HEK293 (cell line): ENCODE measurements around the gene SEZ6L.

Experiments used
- CTCF ChIA-PET: fragments of 350-600 bp; formaldehyde crosslinking; extraction: SDS; loops from one replicate; lab custom pipeline; 2021; ENCODE audit warnings: antibody characterized with exemption; lab: Yijun Ruan, JAX
- POLR2A ChIA-PET: fragments of 300-600 bp; formaldehyde crosslinking; extraction: SDS; loops from one replicate; lab custom pipeline; 2020; ENCODE audit warnings: antibody characterized with exemption, inconsistent platforms; lab: Yijun Ruan, JAX
- H3K27ac ChIP-seq: fragments of 200-500 bp; sonication (Bioruptor generic); 2 replicates; pipeline ENCODE4 v1.5.1; 2014; ENCODE audit warnings: low read depth, low read length, control low read depth, inconsistent platforms; ENCODE audit errors: extremely low read depth
- H3K36me3 ChIP-seq, 2 experiments: fragments of 200-500 bp in 1 of 2; sonication (Bioruptor generic) in 1 of 2; 1 replicate in 1 of 2; 2 replicates in 1 of 2; pipeline ENCODE4 v1.5.1; 2014 to 2017; ENCODE audit warnings: inconsistent platforms in 2 of 2, low read length in 2 of 2; ENCODE audit not compliant: control insufficient read depth in 2 of 2, insufficient read depth in 1 of 2
- H3K4me1 ChIP-seq: fragments of 200-500 bp; sonication (Bioruptor generic); 2 replicates; pipeline ENCODE4 v1.5.1; 2014; ENCODE audit warnings: mild to moderate bottlenecking, low read length, inconsistent platforms; ENCODE audit not compliant: control insufficient read depth, insufficient read depth
- H3K4me3 ChIP-seq: 2 replicates; pipeline ENCODE4 v1.5.1; 2011; ENCODE audit warnings: low read depth, mild to moderate bottlenecking, control low read depth, low read length, moderate library complexity
- H3K9me3 ChIP-seq: fragments of 200-500 bp; sonication (Bioruptor generic); 2 replicates; pipeline ENCODE4 v1.5.1; 2014; ENCODE audit warnings: low read depth, low read length, inconsistent platforms; ENCODE audit not compliant: control insufficient read depth, insufficient read depth
- HOXA7 ChIP-seq: sonication (generic); formaldehyde crosslinking; IDR thresholded peaks from 2 replicates; pipeline ENCODE4 v1.8.1; 2022; ENCODE audit warnings: missing genetic modification reagents, borderline replicate concordance
- HOXC10 ChIP-seq: sonication (generic); formaldehyde crosslinking; IDR thresholded peaks from 2 replicates; pipeline ENCODE4 v1.8.1; 2023; ENCODE audit warnings: mild to moderate bottlenecking, missing genetic modification reagents
- PRDM2 ChIP-seq: fragments of 450-650 bp; formaldehyde crosslinking; IDR thresholded peaks from 2 replicates; pipeline ENCODE4 v1.5.1; 2016; ENCODE audit warnings: missing biosample characterization, missing genetic modification characterization, borderline replicate concordance
- REPIN1 ChIP-seq: fragments of 450-650 bp; formaldehyde crosslinking; IDR thresholded peaks from 2 replicates; pipeline ENCODE4 v1.5.1; 2017; ENCODE audit warnings: missing biosample characterization, missing genetic modification characterization, low read depth
- SCRT2 ChIP-seq: fragments of 450-650 bp; formaldehyde crosslinking; IDR thresholded peaks from 2 replicates; pipeline ENCODE4 v1.5.1; 2016; ENCODE audit warnings: missing biosample characterization, missing genetic modification characterization
- ZBTB10 ChIP-seq: fragments of 450-650 bp; formaldehyde crosslinking; IDR thresholded peaks from 2 replicates; pipeline ENCODE4 v1.5.1; 2016; ENCODE audit warnings: missing biosample characterization, missing genetic modification characterization
- ZFP37 ChIP-seq: fragments of 450-650 bp; formaldehyde crosslinking; IDR thresholded peaks from 2 replicates; pipeline ENCODE4 v1.5.1; 2016; ENCODE audit warnings: missing biosample characterization, missing genetic modification characterization
- ZNF138 ChIP-seq: fragments of 450-650 bp; formaldehyde crosslinking; IDR thresholded peaks from 2 replicates; pipeline ENCODE4 v1.5.1; 2016; ENCODE audit warnings: missing biosample characterization, missing genetic modification characterization, borderline replicate concordance
- ZNF202 ChIP-seq: fragments of 450-650 bp; formaldehyde crosslinking; IDR thresholded peaks from 2 replicates; pipeline ENCODE4 v1.5.1; 2016; ENCODE audit warnings: missing biosample characterization, missing genetic modification characterization, borderline replicate concordance
- ZNF221 ChIP-seq: fragments of 450-650 bp; formaldehyde crosslinking; IDR thresholded peaks from 2 replicates; pipeline ENCODE4 v1.5.1; 2017; ENCODE audit warnings: missing biosample characterization, missing genetic modification characterization, borderline replicate concordance
- ZNF354C ChIP-seq: fragments of 450-650 bp; formaldehyde crosslinking; IDR thresholded peaks from 2 replicates; pipeline ENCODE4 v1.5.1; 2016; ENCODE audit warnings: missing biosample characterization, missing genetic modification characterization, low read depth, borderline replicate concordance
- ZNF423 ChIP-seq: fragments of 450-650 bp; formaldehyde crosslinking; IDR thresholded peaks from 2 replicates; pipeline ENCODE4 v1.5.1; 2016; ENCODE audit warnings: missing biosample characterization, missing genetic modification characterization
- ZNF514 ChIP-seq: fragments of 450-650 bp; formaldehyde crosslinking; IDR thresholded peaks from 2 replicates; pipeline ENCODE4 v1.5.1; 2016; ENCODE audit warnings: missing biosample characterization, missing genetic modification characterization
- ZNF544 ChIP-seq: fragments of 450-650 bp; formaldehyde crosslinking; IDR thresholded peaks from 2 replicates; pipeline ENCODE4 v1.5.0; 2017; ENCODE audit warnings: missing biosample characterization, missing genetic modification characterization
- ZNF555 ChIP-seq: fragments of 450-650 bp; formaldehyde crosslinking; conservative IDR thresholded peaks from 2 replicates; pipeline ENCODE4 v1.5.1; 2017; ENCODE audit warnings: missing biosample characterization, mild to moderate bottlenecking, missing genetic modification characterization, inconsistent platforms
- ZNF621 ChIP-seq: fragments of 450-650 bp; formaldehyde crosslinking; IDR thresholded peaks from 2 replicates; pipeline ENCODE4 v1.5.1; 2017; ENCODE audit warnings: missing biosample characterization, missing genetic modification characterization
- ZNF664 ChIP-seq: fragments of 450-650 bp; formaldehyde crosslinking; IDR thresholded peaks from 2 replicates; pipeline ENCODE4 v1.5.1; 2016; ENCODE audit warnings: missing biosample characterization, missing genetic modification characterization
- ZNF707 ChIP-seq: fragments of 450-650 bp; formaldehyde crosslinking; IDR thresholded peaks from 2 replicates; pipeline ENCODE4 v1.5.1; 2016; ENCODE audit warnings: missing biosample characterization, missing genetic modification characterization
- ZNF747 ChIP-seq: fragments of 450-650 bp; formaldehyde crosslinking; IDR thresholded peaks from 2 replicates; pipeline ENCODE4 v1.5.1; 2016; ENCODE audit warnings: missing biosample characterization, missing genetic modification characterization
- ZNF830 ChIP-seq: fragments of 450-650 bp; IDR thresholded peaks from 2 replicates; pipeline ENCODE4 v1.5.0; 2018; ENCODE audit warnings: missing biosample characterization, missing genetic modification characterization, low read depth, mild to moderate bottlenecking, moderate library complexity
- TF ChIP-seq, protein P1 (sequence below): fragments of 450-650 bp; formaldehyde crosslinking; IDR thresholded peaks from 2 replicates; pipeline ENCODE4 v1.5.1; 2016; ENCODE audit warnings: missing biosample characterization, missing genetic modification characterization
- TF ChIP-seq, protein P2 (sequence below): fragments of 450-650 bp; formaldehyde crosslinking; IDR thresholded peaks from 2 replicates; pipeline ENCODE4 v1.5.1; 2016; ENCODE audit warnings: missing biosample characterization, missing genetic modification characterization

SEZ6L gene

DNA sequence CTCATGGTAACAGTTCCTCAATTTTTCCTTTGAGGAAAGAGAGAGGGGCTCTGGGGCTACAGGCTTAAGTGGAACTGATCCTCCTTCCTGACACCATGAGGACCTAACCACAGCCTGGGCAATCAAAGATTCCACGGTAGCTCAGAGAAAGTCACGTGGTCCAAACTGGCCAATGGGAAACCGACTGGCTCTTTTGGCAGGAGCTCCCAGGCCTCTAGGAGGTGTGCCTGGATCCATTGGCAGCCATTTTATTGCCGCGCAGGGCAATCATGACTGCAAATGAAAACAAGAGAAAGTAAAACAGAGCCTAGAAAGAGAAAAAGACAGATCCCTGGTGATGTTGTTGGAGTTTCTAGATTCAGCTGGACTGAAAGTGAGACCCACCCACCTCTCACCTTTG, 232.5 kb downstream of the SEZ6L start:
- ChIA-PET POLR2A (no interaction called here), CTCF (interaction anchor here (1.1 to 17.9 kb wide), 5 partner anchors 13 to 59 kb away, joined by 4 to 267 read pairs (median 5); no protein-coding TSS in a partner anchor)
- Histone ChIP-seq H3K4me1 (no peaks in the 10 kb centered on the region), H3K4me3 (no peak overlapping the region), H3K27ac (no peak overlapping the region), H3K9me3 (no peaks in the 10 kb centered on the region)
- TF ChIP-seq ZNF221 (tag by site-specific recombination) (no peak), SCRT2 (no peak), ZNF544 (tag by site-specific recombination) (no peak), ZNF138 (tag by site-specific recombination) (no peak), ZNF354C (no peak), ZNF555 (tag by site-specific recombination) (no peak), ZNF707 (tag by site-specific recombination) (no peak), ZNF664 (tag by site-specific recombination) (no peak), ZNF514 (no peak), HOXC10 (no peak), PRDM2 (tag by site-specific recombination) (no peak), ZNF747 (no peak), ZFP37 (no peak), ZNF423 (tag by site-specific recombination) (no peak), ZNF830 (tag by site-specific recombination) (no peak)
- TF ChIP-seq, all 188 proteins: peak for 0
- no peaks in the 10 kb centered on the region for H3K36me3 ChIP-seq

DNA sequence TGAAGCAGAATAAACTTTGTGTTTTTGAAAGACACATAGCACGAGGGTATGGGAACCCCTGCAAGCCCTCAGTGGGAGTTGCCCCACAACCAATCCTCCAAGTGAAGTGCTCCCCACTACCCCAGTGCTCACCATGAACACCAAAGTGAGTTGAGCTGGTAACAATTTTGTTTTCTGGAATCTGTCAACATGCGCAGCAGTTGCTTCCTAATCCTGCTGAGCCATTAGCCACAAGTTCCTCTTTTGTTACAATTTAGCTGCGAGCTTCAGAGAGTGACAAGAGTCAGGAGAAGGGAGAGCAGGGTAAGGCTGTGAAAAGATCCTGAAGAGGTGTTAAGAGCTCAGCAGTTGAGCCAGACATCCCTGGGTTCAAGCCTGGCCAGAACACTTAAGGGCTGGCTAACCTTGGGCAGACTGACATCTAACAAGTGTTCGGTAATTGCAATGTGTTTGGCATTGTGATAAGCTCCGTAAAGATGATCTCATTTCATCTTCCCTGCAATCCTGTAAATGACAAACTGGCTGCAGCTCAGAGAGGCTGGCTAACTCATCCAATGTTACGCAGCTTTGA, 235.7 kb downstream of the SEZ6L start:
- ChIA-PET CTCF (interaction anchor here (0.6 to 17.9 kb wide), 8 partner anchors 9 to 238 kb away, joined by 3 to 267 read pairs (median 4); no protein-coding TSS in a partner anchor), POLR2A (interaction anchor here (0.6 to 2.1 kb wide), 3 partner anchors 12 to 78 kb away, joined by 3 to 8 read pairs (median 4); partner anchors contain the start of genes HPS4 and SRRD)
- H3K4me1 ChIP-seq, result no peaks in the 10 kb centered on the region
- no peak overlapping the region for H3K27ac ChIP-seq
- H3K36me3 ChIP-seq, result no peaks in the 10 kb centered on the region
- H3K4me3 ChIP-seq, result no peak overlapping the region
- H3K9me3 ChIP-seq, result no peaks in the 10 kb centered on the region
- TF ChIP-seq REPIN1 (tag by site-specific recombination) (no peak), ZBTB10 (no peak), ZNF621 (tag by site-specific recombination) (no peak), ZNF202 (no peak), HOXA7 (CRISPR knock-in tag) (no peak)
- TF ChIP-seq, protein P1, sequence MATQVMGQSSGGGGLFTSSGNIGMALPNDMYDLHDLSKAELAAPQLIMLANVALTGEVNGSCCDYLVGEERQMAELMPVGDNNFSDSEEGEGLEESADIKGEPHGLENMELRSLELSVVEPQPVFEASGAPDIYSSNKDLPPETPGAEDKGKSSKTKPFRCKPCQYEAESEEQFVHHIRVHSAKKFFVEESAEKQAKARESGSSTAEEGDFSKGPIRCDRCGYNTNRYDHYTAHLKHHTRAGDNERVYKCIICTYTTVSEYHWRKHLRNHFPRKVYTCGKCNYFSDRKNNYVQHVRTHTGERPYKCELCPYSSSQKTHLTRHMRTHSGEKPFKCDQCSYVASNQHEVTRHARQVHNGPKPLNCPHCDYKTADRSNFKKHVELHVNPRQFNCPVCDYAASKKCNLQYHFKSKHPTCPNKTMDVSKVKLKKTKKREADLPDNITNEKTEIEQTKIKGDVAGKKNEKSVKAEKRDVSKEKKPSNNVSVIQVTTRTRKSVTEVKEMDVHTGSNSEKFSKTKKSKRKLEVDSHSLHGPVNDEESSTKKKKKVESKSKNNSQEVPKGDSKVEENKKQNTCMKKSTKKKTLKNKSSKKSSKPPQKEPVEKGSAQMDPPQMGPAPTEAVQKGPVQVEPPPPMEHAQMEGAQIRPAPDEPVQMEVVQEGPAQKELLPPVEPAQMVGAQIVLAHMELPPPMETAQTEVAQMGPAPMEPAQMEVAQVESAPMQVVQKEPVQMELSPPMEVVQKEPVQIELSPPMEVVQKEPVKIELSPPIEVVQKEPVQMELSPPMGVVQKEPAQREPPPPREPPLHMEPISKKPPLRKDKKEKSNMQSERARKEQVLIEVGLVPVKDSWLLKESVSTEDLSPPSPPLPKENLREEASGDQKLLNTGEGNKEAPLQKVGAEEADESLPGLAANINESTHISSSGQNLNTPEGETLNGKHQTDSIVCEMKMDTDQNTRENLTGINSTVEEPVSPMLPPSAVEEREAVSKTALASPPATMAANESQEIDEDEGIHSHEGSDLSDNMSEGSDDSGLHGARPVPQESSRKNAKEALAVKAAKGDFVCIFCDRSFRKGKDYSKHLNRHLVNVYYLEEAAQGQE (tag by site-specific recombination), result no peak
- TF ChIP-seq, protein P2, sequence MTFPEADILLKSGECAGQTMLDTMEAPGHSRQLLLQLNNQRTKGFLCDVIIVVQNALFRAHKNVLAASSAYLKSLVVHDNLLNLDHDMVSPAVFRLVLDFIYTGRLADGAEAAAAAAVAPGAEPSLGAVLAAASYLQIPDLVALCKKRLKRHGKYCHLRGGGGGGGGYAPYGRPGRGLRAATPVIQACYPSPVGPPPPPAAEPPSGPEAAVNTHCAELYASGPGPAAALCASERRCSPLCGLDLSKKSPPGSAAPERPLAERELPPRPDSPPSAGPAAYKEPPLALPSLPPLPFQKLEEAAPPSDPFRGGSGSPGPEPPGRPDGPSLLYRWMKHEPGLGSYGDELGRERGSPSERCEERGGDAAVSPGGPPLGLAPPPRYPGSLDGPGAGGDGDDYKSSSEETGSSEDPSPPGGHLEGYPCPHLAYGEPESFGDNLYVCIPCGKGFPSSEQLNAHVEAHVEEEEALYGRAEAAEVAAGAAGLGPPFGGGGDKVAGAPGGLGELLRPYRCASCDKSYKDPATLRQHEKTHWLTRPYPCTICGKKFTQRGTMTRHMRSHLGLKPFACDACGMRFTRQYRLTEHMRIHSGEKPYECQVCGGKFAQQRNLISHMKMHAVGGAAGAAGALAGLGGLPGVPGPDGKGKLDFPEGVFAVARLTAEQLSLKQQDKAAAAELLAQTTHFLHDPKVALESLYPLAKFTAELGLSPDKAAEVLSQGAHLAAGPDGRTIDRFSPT (tag by site-specific recombination), result no peak
